HG02588 (cell line): ENCODE data around the gene EPX.

Source experiments
- ATAC-seq: cut with Tn5 transposase; IDR thresholded peaks from one replicate; pipeline ENCODE4 v1.9.1; 2021; ENCODE audit warnings: mild to moderate bottlenecking, moderate library complexity; ENCODE audit not compliant: unreplicated experiment

EPX gene

GRCh38 chr17:58224315-58224714 is 31.8 kb downstream of the EPX start:
- ATAC-seq = no peak

GRCh38 chr17:58227733-58228132 is 35.2 kb downstream of the EPX start:
- no peak for ATAC-seq

- ATAC-seq = no peak
These were observed 36.2 kb downstream of the EPX start for GRCh38 chr17:58228679-58229078.

GRCh38 chr17:58229384-58229783 is 36.9 kb downstream of the EPX start:
- no peak for ATAC-seq

- no peak for ATAC-seq
These were observed 37.4 kb downstream of the EPX start for GRCh38 chr17:58229881-58230280.

GRCh38 chr17:58231641-58232040 is 39.1 kb downstream of the EPX start:
- ATAC-seq = no peak

- peak; percentile 69 for ATAC-seq
These were observed 40.2 kb downstream of the EPX start for GRCh38 chr17:58232707-58233156.

- ATAC-seq = peak; percentile 46
These were observed 41.0 kb downstream of the EPX start for GRCh38 chr17:58233543-58233942.

- no peak for ATAC-seq
These were observed 42.0 kb downstream of the EPX start for GRCh38 chr17:58234512-58234911.

GRCh38 chr17:58235821-58236220 is 43.3 kb downstream of the EPX start:
- ATAC-seq = no peak

- no peak for ATAC-seq
These were observed 43.9 kb downstream of the EPX start for GRCh38 chr17:58236394-58236793.

- no peak for ATAC-seq
These were observed 45.7 kb downstream of the EPX start, which contains the start of gene LPO for GRCh38 chr17:58238147-58238634. TSS of gene LPO (plus strand) at chr17:58238584. CDS start at chr17:58242980, 4,396 bp downstream.

- ATAC-seq = no peak
These were observed 47.5 kb downstream of the EPX start for GRCh38 chr17:58239987-58240386.

GRCh38 chr17:58242171-58242784 is 49.8 kb downstream of the EPX start:
- ATAC-seq = no peak

- ATAC-seq = no peak
These were observed 52.4 kb downstream of the EPX start for GRCh38 chr17:58244963-58245362.

GRCh38 chr17:58245428-58246103 is 53.0 kb downstream of the EPX start:
- ATAC-seq = no peak

- ATAC-seq = no peak
These were observed 53.7 kb downstream of the EPX start for GRCh38 chr17:58246104-58246740.

GRCh38 chr17:58246781-58247180 is 54.3 kb downstream of the EPX start:
- no peak for ATAC-seq

GRCh38 chr17:58247511-58248363 is 55.2 kb downstream of the EPX start:
- no peak for ATAC-seq

GRCh38 chr17:58248955-58249269 is 56.4 kb downstream of the EPX start:
- ATAC-seq = no peak
